Measurements from ENCODE around the gene ETV7. TPM values are rescaled to one million over a fixed set of nuclear protein-coding genes. Genes with fewer than 3 reads are reported as not detected.

The ETV7 gene
- total and polyA plus RNA-seq, 2 donors = 4.4 to 5.5 TPM

DNA sequence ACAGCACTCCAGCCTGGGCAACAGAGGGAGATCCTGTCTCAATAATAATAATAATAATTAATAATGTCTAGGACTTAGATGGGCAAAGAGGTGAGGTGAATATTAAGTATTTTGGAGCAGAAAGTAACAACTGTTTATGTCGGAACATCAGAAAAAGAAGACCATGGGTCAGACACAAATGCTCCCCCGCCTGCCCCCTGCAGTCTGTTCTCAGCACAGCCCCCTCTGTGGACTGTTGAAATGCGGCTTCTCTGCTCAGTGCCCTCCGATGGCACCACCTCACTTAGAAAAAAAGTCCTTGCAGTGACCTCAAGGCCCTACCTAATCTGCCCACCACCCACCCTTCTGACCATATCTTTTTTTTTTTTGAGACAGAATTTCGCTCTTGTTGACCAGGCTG, 5.2 kb upstream of the ETV7 start:
- DNase-seq (ENCODE audit: low read depth in 6 of 9, low spot score in 9 of 9) = no peak
- H3K9me3 ChIP-seq (ENCODE audit: control insufficient read depth in 2 of 2, insufficient read depth in 1 of 2, low read length in 1 of 2) = no peaks in the 10 kb centered on the region
- H3K27ac ChIP-seq (ENCODE audit: low read depth in 1 of 2, low read length in 1 of 2) = no peak overlapping the region
- H3K36me3 ChIP-seq (ENCODE audit: control insufficient read depth in 2 of 2, insufficient read depth in 2 of 2, low read length in 1 of 2) = no peaks in the 10 kb centered on the region
- H3K4me1 ChIP-seq (ENCODE audit: control insufficient read depth in 2 of 2, insufficient read depth in 2 of 2, low read length in 2 of 2) = peaks cover 0 to 5% of the 10 kb centered on the region in 2 donors
- H3K27me3 ChIP-seq (ENCODE audit: control insufficient read depth in 2 of 2, insufficient read depth in 1 of 2, low read length in 1 of 2) = peaks cover 21 to 48% of the 10 kb centered on the region in 2 donors
- WGBS = 97% methylated on average over 5 of the region's 5 CpGs
- no peak overlapping the region for H3K4me3 ChIP-seq (ENCODE audit: low read length in 2 of 2)

DNA sequence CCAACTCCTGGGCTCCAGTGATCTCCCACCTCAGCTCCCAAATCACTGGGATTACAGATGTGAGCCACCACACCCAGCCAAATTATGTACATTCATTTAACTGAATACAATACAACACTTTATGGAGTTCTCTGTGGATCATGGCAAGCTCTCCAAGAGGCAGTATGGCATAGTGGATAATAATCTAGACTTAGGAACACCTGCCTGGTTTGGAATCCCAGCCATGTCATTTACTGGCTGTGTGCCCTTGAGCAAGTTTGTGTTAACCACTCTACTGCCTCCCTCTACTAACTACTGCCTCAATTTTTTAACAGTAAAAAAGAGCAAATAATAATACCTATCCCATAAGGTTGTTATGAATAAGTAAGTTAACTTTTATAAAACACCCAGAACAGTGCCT, 1.9 kb upstream of the ETV7 start:
- DNase-seq (ENCODE audit: low read depth in 6 of 9, low spot score in 9 of 9) = no peak
- Histone ChIP-seq H3K9me3 (ENCODE audit: control insufficient read depth in 2 of 2, insufficient read depth in 1 of 2, low read length in 1 of 2) (peaks cover 0 to 4% of the 10 kb centered on the region in 2 donors), H3K36me3 (ENCODE audit: control insufficient read depth in 2 of 2, insufficient read depth in 2 of 2, low read length in 1 of 2) (no peaks in the 10 kb centered on the region), H3K4me3 (ENCODE audit: low read length in 2 of 2) (no peak overlapping the region), H3K27me3 (ENCODE audit: control insufficient read depth in 2 of 2, insufficient read depth in 1 of 2, low read length in 1 of 2) (peaks cover 40 to 77% of the 10 kb centered on the region in 2 donors), H3K4me1 (ENCODE audit: control insufficient read depth in 2 of 2, insufficient read depth in 2 of 2, low read length in 2 of 2) (peaks cover 4 to 18% of the 10 kb centered on the region in 2 donors), H3K27ac (ENCODE audit: low read depth in 1 of 2, low read length in 1 of 2) (no peak overlapping the region)

DNA sequence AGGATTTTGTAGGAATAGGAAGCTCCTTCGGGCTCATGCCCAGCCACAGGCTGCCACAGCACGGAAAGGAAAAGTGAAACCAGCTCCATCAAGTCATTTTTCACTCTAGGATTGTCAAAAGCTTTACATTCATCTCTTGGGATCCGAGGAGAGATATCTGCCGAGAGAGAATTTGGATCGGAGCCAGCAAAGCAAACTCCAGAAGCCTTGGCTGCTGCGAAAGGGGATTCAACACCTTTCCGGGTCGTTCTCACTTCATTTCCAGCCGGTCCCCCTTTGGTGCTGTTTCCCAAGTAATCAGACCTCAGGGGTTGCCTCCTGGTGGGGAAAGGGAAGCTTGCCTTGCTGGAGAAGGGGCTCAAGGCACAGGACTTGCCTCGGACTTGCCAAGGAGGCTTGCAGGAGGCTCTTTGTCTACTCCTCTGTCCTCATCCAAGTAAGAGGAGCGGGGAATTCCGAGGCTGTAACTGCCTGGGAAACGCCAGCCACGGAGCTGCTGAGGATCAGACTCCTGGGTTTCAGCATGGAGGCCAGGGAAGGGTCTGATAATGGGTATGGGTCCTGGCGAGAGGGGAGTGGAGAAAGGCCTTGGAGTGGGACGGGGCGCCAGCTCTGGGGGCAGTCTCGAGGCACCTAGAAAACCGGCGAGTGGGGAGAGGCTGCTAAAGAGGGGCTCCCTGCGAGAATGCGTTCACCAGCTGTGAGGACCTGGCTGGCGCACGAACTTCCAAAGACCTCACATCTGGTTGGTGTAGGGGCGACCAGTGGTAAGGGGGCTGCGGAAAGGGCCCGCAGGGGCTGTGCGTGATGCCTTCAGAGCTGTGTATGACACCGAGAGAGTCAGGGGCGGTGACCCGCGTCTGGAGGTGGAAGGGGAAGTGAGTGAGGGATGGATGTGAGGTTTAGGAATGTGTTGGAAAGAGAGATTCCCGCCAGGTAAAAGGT, 702 bp downstream of the ETV7 start:
- DNase-seq (ENCODE audit: low read depth in 6 of 9, low spot score in 9 of 9) = peak in 1 of 9 donors; percentile 30
- peaks cover 0 to 4% of the 10 kb centered on the region in 2 donors for H3K9me3 ChIP-seq (ENCODE audit: control insufficient read depth in 2 of 2, insufficient read depth in 1 of 2, low read length in 1 of 2)
- H3K27me3 ChIP-seq (ENCODE audit: control insufficient read depth in 2 of 2, insufficient read depth in 1 of 2, low read length in 1 of 2) = peaks cover 40 to 81% of the 10 kb centered on the region in 2 donors
- H3K4me3 ChIP-seq (ENCODE audit: low read length in 2 of 2) = peak overlapping the region; percentile 31 to 50
- peak overlapping the region; percentile 11 to 46 for H3K27ac ChIP-seq (ENCODE audit: low read depth in 1 of 2, low read length in 1 of 2)
- WGBS = 3% methylated on average over 33 of the region's 33 CpGs
- H3K4me1 ChIP-seq (ENCODE audit: control insufficient read depth in 2 of 2, insufficient read depth in 2 of 2, low read length in 2 of 2) = peaks cover 4 to 18% of the 10 kb centered on the region in 2 donors
- H3K36me3 ChIP-seq (ENCODE audit: control insufficient read depth in 2 of 2, insufficient read depth in 2 of 2, low read length in 1 of 2) = no peaks in the 10 kb centered on the region

DNA sequence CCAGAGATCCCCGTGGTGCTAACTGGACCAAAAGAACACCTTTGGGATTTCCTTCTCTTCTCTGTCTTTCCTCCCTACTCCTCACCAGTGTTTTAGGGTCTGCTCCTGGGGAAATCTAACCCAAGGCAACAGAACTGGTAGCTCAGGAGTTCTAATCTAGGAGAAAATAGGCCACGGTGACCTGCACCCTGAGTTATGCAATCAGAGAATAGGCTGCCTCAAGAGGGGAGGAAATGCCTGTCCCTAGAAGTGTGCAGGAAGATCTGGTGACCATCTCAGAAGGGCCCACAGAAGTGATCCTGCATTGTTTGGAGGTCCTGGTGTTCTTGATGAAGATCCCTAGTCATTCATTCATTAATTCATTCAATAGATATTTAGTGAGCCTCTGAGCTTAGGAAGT, 3.4 kb downstream of the ETV7 start:
- H3K9me3 ChIP-seq (ENCODE audit: control insufficient read depth in 2 of 2, insufficient read depth in 1 of 2, low read length in 1 of 2) = peaks cover 0 to 4% of the 10 kb centered on the region in 2 donors
- no peak overlapping the region for H3K27ac ChIP-seq (ENCODE audit: low read depth in 1 of 2, low read length in 1 of 2)
- 94% methylated on average over 2 of the region's 2 CpGs for WGBS
- H3K27me3 ChIP-seq (ENCODE audit: control insufficient read depth in 2 of 2, insufficient read depth in 1 of 2, low read length in 1 of 2) = peaks cover 33 to 57% of the 10 kb centered on the region in 2 donors
- H3K4me3 ChIP-seq (ENCODE audit: low read length in 2 of 2) = no peak overlapping the region
- no peak for DNase-seq (ENCODE audit: low read depth in 6 of 9, low spot score in 9 of 9)
- H3K36me3 ChIP-seq (ENCODE audit: control insufficient read depth in 2 of 2, insufficient read depth in 2 of 2, low read length in 1 of 2) = no peaks in the 10 kb centered on the region
- peaks cover 4 to 18% of the 10 kb centered on the region in 2 donors for H3K4me1 ChIP-seq (ENCODE audit: control insufficient read depth in 2 of 2, insufficient read depth in 2 of 2, low read length in 2 of 2)

DNA sequence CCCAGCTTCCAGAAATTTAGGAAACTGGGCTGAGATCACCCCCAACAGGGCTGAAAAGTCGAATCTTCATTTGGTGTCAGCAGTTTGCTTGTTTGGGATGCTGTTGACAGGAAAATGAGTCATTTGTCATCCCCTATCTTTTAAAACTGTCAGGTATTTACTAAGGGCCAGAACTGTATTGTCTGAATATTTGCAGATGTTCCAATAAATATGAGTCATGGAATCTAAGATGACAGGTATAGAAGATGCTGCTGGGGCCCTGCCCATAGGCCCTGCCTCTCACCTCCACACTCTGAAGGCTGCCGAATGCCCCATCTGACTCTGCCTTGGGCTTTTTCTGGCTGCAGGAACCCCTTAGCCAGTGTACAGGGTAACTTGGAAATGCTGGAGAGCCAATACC, 3.9 kb downstream of the ETV7 start:
- H3K4me3 ChIP-seq (ENCODE audit: low read length in 2 of 2) = no peak overlapping the region
- no peak overlapping the region for H3K27ac ChIP-seq (ENCODE audit: low read depth in 1 of 2, low read length in 1 of 2)
- H3K36me3 ChIP-seq (ENCODE audit: control insufficient read depth in 2 of 2, insufficient read depth in 2 of 2, low read length in 1 of 2) = no peaks in the 10 kb centered on the region
- H3K27me3 ChIP-seq (ENCODE audit: control insufficient read depth in 2 of 2, insufficient read depth in 1 of 2, low read length in 1 of 2) = peaks cover 29 to 52% of the 10 kb centered on the region in 2 donors
- 86% methylated on average over 2 of the region's 2 CpGs for WGBS
- DNase-seq (ENCODE audit: low read depth in 6 of 9, low spot score in 9 of 9) = no peak
- peaks cover 0 to 4% of the 10 kb centered on the region in 2 donors for H3K9me3 ChIP-seq (ENCODE audit: control insufficient read depth in 2 of 2, insufficient read depth in 1 of 2, low read length in 1 of 2)
- peaks cover 4 to 18% of the 10 kb centered on the region in 2 donors for H3K4me1 ChIP-seq (ENCODE audit: control insufficient read depth in 2 of 2, insufficient read depth in 2 of 2, low read length in 2 of 2)

DNA sequence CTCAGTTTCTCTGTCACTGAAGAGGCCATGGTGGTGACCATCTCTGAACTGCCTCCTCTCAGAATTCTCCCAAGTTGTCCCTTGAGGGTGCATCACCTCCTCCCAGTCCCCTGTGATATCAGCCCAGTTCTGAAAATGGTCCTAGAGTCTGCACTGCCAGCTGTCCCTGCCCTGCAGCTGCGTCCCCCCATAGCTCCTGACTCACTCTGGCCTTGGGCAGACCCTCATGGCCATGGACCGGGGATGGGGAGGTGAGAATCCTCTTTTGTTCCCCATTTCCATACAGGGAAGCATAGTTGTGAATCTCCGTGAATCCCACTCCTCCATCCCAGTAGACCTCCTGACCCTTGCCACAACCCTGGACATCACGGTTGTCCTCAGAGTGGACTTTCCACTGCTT, 4.5 kb downstream of the ETV7 start:
- peaks cover 23 to 46% of the 10 kb centered on the region in 2 donors for H3K27me3 ChIP-seq (ENCODE audit: control insufficient read depth in 2 of 2, insufficient read depth in 1 of 2, low read length in 1 of 2)
- no peak overlapping the region for H3K27ac ChIP-seq (ENCODE audit: low read depth in 1 of 2, low read length in 1 of 2)
- 84% methylated on average over 4 of the region's 4 CpGs for WGBS
- peaks cover 4 to 16% of the 10 kb centered on the region in 2 donors for H3K4me1 ChIP-seq (ENCODE audit: control insufficient read depth in 2 of 2, insufficient read depth in 2 of 2, low read length in 2 of 2)
- H3K36me3 ChIP-seq (ENCODE audit: control insufficient read depth in 2 of 2, insufficient read depth in 2 of 2, low read length in 1 of 2) = no peaks in the 10 kb centered on the region
- H3K4me3 ChIP-seq (ENCODE audit: low read length in 2 of 2) = no peak overlapping the region
- DNase-seq (ENCODE audit: low read depth in 6 of 9, low spot score in 9 of 9) = no peak
- peaks cover 0 to 4% of the 10 kb centered on the region in 2 donors for H3K9me3 ChIP-seq (ENCODE audit: control insufficient read depth in 2 of 2, insufficient read depth in 1 of 2, low read length in 1 of 2)

DNA sequence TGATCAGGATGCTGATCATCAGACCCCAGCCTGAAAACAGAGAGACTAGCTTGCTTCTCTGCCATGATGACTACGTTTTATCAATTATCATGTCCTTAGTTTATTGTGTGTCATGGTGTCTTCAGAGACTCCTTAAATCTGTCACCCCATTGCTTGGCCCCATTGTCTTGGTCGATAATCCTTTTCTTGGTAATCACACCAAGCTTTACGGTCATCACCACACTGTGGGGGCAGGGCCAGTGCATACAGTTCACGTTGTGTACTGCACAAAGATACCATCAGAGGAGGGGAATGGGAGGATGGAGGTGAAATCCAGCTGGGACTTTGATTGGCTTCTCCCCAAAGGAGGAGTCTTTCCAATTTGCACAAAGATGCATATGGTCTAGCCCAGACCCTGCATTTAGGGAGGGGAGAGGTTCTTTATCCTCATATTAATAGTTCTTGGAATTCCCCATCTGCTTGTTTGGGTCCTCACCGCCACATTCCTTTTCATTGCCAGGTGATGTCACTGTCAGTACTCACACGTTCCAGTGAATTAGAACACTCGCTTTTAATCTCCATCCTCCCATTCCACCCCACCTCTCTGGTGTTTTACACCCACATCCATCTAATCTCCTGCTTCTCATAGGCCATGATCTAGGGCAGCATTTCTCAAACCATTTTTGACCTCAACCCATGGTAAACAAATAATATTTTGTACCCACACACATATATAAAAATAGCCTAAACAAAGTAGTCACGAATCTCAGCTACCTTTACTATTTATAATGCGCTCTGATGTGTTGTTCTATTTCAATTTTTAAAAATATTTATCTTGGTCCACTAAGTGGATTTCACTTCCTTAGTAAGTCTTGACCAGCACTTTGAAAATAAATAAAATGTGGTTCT, 5.7 kb downstream of the ETV7 start:
- H3K36me3 ChIP-seq (ENCODE audit: control insufficient read depth in 2 of 2, insufficient read depth in 2 of 2, low read length in 1 of 2) = no peaks in the 10 kb centered on the region
- H3K27me3 ChIP-seq (ENCODE audit: control insufficient read depth in 2 of 2, insufficient read depth in 1 of 2, low read length in 1 of 2) = peaks cover 13 to 34% of the 10 kb centered on the region in 2 donors
- H3K4me1 ChIP-seq (ENCODE audit: control insufficient read depth in 2 of 2, insufficient read depth in 2 of 2, low read length in 2 of 2) = peaks cover 3 to 5% of the 10 kb centered on the region in 2 donors
- no peak for DNase-seq (ENCODE audit: low read depth in 6 of 9, low spot score in 9 of 9)
- no peaks in the 10 kb centered on the region for H3K9me3 ChIP-seq (ENCODE audit: control insufficient read depth in 2 of 2, insufficient read depth in 1 of 2, low read length in 1 of 2)
- no peak overlapping the region for H3K27ac ChIP-seq (ENCODE audit: low read depth in 1 of 2, low read length in 1 of 2)
- WGBS = 92% methylated on average over 9 of the region's 9 CpGs
- H3K4me3 ChIP-seq (ENCODE audit: low read length in 2 of 2) = no peak overlapping the region

DNA sequence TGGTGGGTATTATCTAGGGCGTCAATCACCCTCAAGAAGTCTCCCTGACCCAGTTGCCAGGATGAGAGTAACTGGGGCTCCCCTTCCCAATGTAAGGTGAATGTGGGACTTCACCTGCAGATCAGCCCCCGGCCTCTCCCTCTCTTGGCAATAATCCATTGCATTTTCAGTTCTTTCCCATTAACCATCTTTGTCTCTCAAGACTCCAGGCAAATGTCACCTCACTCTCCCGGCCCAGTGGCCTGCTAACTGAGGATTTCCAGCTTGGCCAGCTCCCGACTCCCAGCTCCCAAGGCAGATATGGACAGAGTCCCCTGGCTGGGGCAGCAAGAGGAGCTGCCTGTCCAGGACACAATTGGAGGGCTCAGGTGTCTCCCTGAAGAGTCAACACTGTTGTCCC, 7.3 kb downstream of the ETV7 start:
- Histone ChIP-seq H3K9me3 (ENCODE audit: control insufficient read depth in 2 of 2, insufficient read depth in 1 of 2, low read length in 1 of 2) (no peaks in the 10 kb centered on the region), H3K27me3 (ENCODE audit: control insufficient read depth in 2 of 2, insufficient read depth in 1 of 2, low read length in 1 of 2) (peaks cover under 1 to 18% of the 10 kb centered on the region in 2 donors), H3K27ac (ENCODE audit: low read depth in 1 of 2, low read length in 1 of 2) (no peak overlapping the region), H3K36me3 (ENCODE audit: control insufficient read depth in 2 of 2, insufficient read depth in 2 of 2, low read length in 1 of 2) (no peaks in the 10 kb centered on the region), H3K4me3 (ENCODE audit: low read length in 2 of 2) (no peak overlapping the region), H3K4me1 (ENCODE audit: control insufficient read depth in 2 of 2, insufficient read depth in 2 of 2, low read length in 2 of 2) (no peaks in the 10 kb centered on the region)
- WGBS = 93% methylated on average over 4 of the region's 4 CpGs
- DNase-seq (ENCODE audit: low read depth in 6 of 9, low spot score in 9 of 9) = no peak

DNA sequence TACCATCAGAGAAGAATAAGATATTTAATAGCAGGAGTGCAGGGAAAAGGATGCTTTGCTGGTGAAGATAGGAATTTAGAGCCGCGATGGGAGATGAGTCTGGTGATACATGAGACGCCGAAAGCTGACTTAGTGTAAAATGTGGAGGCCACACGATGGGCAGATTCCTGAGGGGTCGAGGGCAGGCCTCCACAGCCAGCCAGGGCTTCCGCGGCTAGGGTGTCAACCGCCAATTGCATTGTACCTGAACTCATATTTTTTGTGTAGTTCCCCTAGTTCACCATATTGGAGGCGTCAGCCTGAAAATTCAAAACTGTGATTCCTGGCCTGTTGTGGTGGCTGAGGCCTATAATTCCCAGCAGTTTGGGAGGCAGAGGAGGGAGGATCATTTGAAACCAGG, 8.5 kb downstream of the ETV7 start:
- WGBS = 90% methylated on average over 10 of the region's 10 CpGs
- Histone ChIP-seq H3K4me1 (ENCODE audit: control insufficient read depth in 2 of 2, insufficient read depth in 2 of 2, low read length in 2 of 2) (no peaks in the 10 kb centered on the region), H3K27me3 (ENCODE audit: control insufficient read depth in 2 of 2, insufficient read depth in 1 of 2, low read length in 1 of 2) (peaks cover 0 to 10% of the 10 kb centered on the region in 2 donors), H3K9me3 (ENCODE audit: control insufficient read depth in 2 of 2, insufficient read depth in 1 of 2, low read length in 1 of 2) (no peaks in the 10 kb centered on the region), H3K4me3 (ENCODE audit: low read length in 2 of 2) (no peak overlapping the region), H3K27ac (ENCODE audit: low read depth in 1 of 2, low read length in 1 of 2) (no peak overlapping the region), H3K36me3 (ENCODE audit: control insufficient read depth in 2 of 2, insufficient read depth in 2 of 2, low read length in 1 of 2) (no peaks in the 10 kb centered on the region)
- no peak for DNase-seq (ENCODE audit: low read depth in 6 of 9, low spot score in 9 of 9)

Measured in thymus (tissue), 11 donors.